Fibroblast of villous mesenchyme (primary cell): ENCODE measurements around the gene SLIT1. TPM values are rescaled to one million over a fixed set of nuclear protein-coding genes. Genes with fewer than 3 reads are reported as not detected.

Experiments
- DNase-seq: peaks from one replicate; pipeline ENCODE4 v3.0.0-alpha.2; 2010; ENCODE audit warnings: low read depth
- H3K4me3 ChIP-seq: 2 replicates; pipeline ENCODE4 v1.5.1; 2011; ENCODE audit warnings: low read depth, mild to moderate bottlenecking, low read length
- total RNA-seq: library from RNA; depleted of rRNA; stranded (reverse); fragments of >200 nt; gene quantifications from 2 replicates; pipeline ENCODE4 v1.2.3, GENCODE V29; 2012
- TF ChIP-seq, protein P1 (sequence below): IDR thresholded peaks from 2 replicates; pipeline ENCODE4 v1.5.1; 2012; ENCODE audit warnings: low read depth, mild to moderate bottlenecking, low read length; ENCODE audit not compliant: insufficient read depth

Gene SLIT1
- total RNA-seq, 1 donor, result not detected

DNA sequence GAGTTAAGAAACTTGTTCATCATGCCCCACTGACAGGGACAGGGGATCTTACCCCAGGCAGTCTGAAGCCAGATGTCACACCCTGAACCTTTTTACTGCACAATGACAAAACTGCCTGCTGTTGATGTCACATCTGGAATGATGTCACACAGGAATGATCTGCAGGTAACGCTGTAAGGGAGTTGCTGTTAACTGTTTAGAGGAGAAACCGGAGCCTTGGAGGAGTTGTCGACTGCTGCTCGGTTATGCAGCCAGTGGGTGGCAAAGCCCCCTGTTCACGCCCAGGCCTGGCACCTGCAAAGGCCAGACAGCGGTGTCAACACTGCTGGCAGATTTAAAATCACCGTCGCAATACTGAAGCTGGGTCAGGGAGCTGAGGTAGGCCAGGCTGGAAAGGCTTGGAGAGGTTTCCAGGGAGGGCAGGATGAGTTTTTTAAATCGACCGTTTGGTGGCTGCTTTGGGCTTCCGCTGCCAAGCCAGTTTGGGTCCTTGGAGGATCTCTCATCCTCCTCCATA, 10.0 kb upstream of the SLIT1 start:
- TF ChIP-seq, protein P1, sequence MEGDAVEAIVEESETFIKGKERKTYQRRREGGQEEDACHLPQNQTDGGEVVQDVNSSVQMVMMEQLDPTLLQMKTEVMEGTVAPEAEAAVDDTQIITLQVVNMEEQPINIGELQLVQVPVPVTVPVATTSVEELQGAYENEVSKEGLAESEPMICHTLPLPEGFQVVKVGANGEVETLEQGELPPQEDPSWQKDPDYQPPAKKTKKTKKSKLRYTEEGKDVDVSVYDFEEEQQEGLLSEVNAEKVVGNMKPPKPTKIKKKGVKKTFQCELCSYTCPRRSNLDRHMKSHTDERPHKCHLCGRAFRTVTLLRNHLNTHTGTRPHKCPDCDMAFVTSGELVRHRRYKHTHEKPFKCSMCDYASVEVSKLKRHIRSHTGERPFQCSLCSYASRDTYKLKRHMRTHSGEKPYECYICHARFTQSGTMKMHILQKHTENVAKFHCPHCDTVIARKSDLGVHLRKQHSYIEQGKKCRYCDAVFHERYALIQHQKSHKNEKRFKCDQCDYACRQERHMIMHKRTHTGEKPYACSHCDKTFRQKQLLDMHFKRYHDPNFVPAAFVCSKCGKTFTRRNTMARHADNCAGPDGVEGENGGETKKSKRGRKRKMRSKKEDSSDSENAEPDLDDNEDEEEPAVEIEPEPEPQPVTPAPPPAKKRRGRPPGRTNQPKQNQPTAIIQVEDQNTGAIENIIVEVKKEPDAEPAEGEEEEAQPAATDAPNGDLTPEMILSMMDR, result no peak
- peak overlapping the region; percentile 62 for H3K4me3 ChIP-seq
- DNase-seq, result no peak

DNA sequence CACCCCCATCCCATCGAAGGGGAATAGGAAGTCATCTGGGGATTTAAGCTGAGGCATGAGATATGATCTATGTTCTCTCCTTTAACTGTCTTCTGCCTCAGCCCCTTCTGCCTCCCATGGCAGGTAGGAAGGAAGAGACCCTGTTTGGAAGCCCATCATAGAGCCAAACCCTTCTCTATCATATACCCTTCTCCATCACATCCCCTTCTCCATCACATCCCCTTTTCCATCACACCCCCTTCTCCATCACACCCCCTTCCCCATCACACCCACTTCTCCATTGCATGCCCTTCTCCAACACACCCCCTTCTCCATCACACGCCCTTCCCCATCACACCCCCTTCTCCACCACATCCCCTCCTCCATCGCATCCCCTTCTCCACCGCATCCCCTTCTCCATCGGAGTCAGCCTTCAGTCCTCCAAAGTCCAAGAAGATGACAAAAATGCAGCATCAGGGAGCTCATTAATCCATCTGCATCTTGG, 7.2 kb upstream of the SLIT1 start:
- no peak overlapping the region for H3K4me3 ChIP-seq
- TF ChIP-seq, protein P1, result no peak
- DNase-seq, result no peak

DNA sequence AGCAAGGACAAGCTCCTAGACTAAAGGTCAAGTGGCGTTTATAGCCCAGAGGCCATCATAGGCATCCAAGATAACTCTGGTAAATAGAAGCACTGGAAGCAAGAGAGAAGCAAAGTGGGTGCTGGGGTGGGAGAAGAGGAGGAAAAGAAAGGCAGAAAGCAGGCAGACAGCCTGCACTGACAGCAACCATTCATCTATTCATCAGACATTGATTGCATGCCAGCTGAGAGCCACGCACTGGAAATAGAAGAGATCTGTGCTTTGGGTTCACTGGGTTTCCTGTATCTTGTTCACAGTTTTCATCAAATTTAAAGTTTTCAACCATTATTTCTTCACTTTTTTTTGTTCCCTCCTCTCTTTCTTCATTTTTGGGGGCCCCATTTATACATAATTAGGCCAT, 4.7 kb upstream of the SLIT1 start:
- H3K4me3 ChIP-seq, result no peak overlapping the region
- TF ChIP-seq, protein P1, result no peak
- DNase-seq, result no peak

DNA sequence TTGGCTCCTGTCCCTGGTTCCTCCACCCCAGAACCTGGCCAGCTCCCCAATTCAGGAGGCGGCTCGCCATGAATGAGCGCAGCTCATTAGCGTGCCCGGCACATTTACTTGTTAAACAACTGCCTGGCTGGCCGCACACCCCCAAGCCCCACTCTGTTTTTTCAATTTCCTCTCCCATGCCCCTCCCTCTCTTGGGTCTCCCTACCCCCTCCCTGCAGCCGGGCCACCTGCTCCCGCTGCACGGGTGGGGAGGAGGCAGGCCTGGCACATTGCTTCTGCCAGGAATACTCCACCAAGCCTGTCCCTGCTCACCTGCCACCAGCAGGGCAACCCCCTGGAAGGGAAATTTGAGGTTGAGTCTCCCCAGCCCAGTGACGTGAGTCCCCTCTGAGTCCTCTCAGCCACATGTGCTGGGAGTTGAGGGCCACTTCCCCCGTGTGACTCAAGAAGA, 2.5 kb upstream of the SLIT1 start:
- H3K4me3 ChIP-seq, result no peak overlapping the region
- no peak for DNase-seq
- TF ChIP-seq, protein P1, result no peak

DNA sequence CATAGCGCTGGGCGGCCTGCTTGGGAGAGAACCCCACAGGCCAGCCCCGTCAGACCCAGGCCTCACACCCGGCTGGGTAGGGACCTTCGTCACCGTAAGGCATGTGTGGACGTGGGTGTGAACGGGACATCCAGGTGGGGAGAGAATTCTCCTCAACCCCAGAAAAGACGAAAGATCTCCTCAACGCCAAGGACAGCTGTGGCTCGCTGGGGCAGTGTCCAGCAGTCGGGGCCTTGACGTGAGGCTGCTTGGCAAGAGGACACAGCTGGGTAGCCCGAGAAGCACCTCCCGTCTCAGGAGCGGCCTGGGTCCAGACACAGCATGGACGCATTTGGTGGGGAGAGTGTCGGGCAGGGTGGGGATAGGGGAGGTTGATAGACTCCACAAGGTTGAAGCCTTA, 1.2 kb upstream of the SLIT1 start:
- no peak for DNase-seq
- H3K4me3 ChIP-seq, result no peak overlapping the region
- TF ChIP-seq, protein P1, result no peak

DNA sequence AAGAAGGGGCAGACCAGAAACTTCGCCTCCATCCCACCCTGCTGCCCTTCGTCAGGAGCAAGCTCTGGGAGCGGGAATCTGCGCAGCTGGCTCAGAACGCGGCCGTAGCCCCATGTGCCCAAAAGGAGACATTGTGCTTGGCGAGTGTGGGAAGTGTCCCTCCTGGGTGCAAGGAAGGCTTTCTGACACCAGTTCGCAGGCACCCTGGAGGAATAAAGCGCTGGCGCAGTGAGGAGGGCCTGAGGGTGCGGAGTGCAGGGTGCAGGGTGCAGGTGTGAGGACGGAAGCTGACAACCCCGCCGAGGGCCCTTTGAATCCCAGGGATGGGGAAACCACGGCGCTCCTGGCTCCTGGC, 811 bp downstream of the SLIT1 start:
- no peak overlapping the region for H3K4me3 ChIP-seq
- TF ChIP-seq, protein P1, result no peak
- DNase-seq, result no peak

DNA sequence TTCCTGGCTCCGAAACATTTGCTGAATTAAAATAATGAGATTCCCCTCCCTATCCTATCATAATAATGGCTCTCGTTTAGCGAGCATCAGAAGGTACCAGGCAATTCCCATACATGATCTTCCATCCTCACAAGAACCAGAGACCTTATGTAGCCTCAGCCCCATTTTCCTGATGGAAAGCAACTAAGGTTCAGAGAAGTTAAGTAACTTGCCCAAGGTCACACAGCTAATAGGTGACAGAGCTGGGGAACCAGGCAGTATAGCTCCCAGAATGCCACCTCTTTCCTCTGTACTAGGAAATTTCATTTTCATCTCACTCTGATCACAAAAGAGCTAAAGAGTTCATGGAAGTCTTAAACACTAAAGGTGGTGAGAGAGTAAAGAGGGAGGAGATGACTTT, 2.4 kb downstream of the SLIT1 start:
- H3K4me3 ChIP-seq, result no peak overlapping the region
- no peak for DNase-seq
- TF ChIP-seq, protein P1, result no peak
